A549 (cell line): ENCODE data around the gene TRIM13. TPM values are rescaled to one million over a fixed set of nuclear protein-coding genes. Genes with fewer than 3 reads are reported as not detected.

ENCODE experiments used
- polyA plus RNA-seq, 4 experiments: library from polyadenylated mRNA; depleted of rRNA in 3 of 4; stranded (reverse); fragments of >200 nt; fragmentation: RNase III in 1 of 4; extraction: RNeasy Plus Mini Kit Qiagen cat#74134 plus additional on column Dnase treatment in 1 of 4; gene quantifications; 2 replicates in 3 of 4; 3 replicates in 1 of 4; pipeline ENCODE4 v1.2.3, GENCODE V29; 2011 to 2017
- small RNA-seq, 6 experiments: library from RNA; depleted of rRNA; stranded (forward); fragments of <200 nt; gene quantifications; one replicate each; pipeline ENCODE3, GENCODE V24; 2012

The TRIM13 gene
- polyA plus RNA-seq, 2 of the 4 experiments (the other 2 are of a cell fraction), result 10.9 to 22.4 TPM

Small RNAs within 50 kb of the gene (small RNA-seq; reads per million reads assigned to genes)
- gene MIR16-1 (0.78 to 559 (median 47.4) reads per million in 6 experiments), gene MIR3613 (0 to 22.1 (median 3.8) reads per million in 6 experiments), gene RF02105 (0 reads per million in 6 experiments), gene RF02106 (0 reads per million in 6 experiments), gene RF02107 (0 reads per million in 6 experiments), gene RF02108 (0 reads per million in 6 experiments)

Other genes with a start within 250 kb of the TRIM13 start
- gene KPNA3, start 204.4 kb upstream of the TRIM13 start, polyA plus RNA-seq (2011; rRNA removed), result 28.5 and 31.4 TPM in 2 replicates
- gene KPNA3, start 204.4 kb upstream of the TRIM13 start, polyA plus RNA-seq (2017; fragmentation: RNase III; extraction: RNeasy Plus Mini Kit Qiagen cat#74134 plus additional on column Dnase treatment), result 29.3 to 30.4 TPM (median 30.1 TPM) in 3 replicates
- gene SPRYD7, start 60.7 kb upstream of the TRIM13 start, polyA plus RNA-seq (2011; rRNA removed), result 9.0 and 11.6 TPM in 2 replicates
- 12.3 to 14.4 TPM (median 13.6 TPM) in 3 replicates for gene SPRYD7, start 60.7 kb upstream of the TRIM13 start, polyA plus RNA-seq (2017; fragmentation: RNase III; extraction: RNeasy Plus Mini Kit Qiagen cat#74134 plus additional on column Dnase treatment)
- gene KCNRG, start 18.4 kb downstream of the TRIM13 start, polyA plus RNA-seq (2011; rRNA removed), result 1.4 and 1.5 TPM in 2 replicates
- gene KCNRG, start 18.4 kb downstream of the TRIM13 start, polyA plus RNA-seq (2017; fragmentation: RNase III; extraction: RNeasy Plus Mini Kit Qiagen cat#74134 plus additional on column Dnase treatment), result 0.29 to 0.63 TPM (median 0.53 TPM) in 3 replicates